Choroid plexus epithelial cell (primary cell): ENCODE measurements around the gene OBSCN.

Experiments
- DNase-seq: peaks from one replicate; pipeline ENCODE4 v3.0.0-alpha.2; 2010; ENCODE audit warnings: low read depth
- H3K4me3 ChIP-seq: 2 replicates; pipeline ENCODE4 v1.5.1; 2011; ENCODE audit warnings: low read depth, mild to moderate bottlenecking, control low read depth, low read length, moderate library complexity
- TF ChIP-seq, protein P1 (sequence below): conservative IDR thresholded peaks from 2 replicates; pipeline ENCODE4 v1.5.1; 2011; ENCODE audit warnings: low read depth, mild to moderate bottlenecking, control low read depth, inconsistent platforms, low read length, moderate library complexity

Gene OBSCN

DNA sequence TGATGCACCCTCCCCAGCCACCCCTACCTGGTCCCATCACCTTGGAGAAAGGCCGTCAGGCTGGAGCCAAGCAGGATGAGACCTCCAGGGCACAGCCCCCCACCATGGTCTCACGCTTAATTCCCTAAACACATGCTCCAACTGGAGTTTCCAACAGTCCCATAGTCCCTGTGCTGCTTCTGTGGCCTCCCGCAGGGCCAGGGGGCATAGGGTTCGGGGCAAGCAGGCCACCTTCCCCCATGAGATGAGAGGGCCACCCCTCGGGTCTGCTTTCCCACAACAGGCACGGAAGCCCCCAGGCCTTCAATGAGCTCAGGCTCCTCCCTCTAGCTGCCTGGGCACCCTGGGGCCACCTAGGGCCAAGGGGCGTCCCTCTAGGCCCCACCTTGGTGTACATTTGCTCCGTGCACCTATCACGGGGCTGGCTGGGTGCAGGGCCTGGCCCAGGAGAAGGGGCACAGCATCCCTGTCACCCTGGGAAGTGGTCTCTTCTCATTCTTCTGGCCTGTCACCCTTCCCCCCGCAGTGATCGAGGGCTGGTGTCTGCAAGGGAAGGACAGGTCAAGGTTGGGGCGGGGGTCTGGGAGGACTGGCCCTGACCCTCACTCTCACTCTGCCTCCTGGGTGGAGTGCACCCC is 156.3 kb downstream of the OBSCN start:
- DNase-seq, result no peak
- TF ChIP-seq, protein P1, sequence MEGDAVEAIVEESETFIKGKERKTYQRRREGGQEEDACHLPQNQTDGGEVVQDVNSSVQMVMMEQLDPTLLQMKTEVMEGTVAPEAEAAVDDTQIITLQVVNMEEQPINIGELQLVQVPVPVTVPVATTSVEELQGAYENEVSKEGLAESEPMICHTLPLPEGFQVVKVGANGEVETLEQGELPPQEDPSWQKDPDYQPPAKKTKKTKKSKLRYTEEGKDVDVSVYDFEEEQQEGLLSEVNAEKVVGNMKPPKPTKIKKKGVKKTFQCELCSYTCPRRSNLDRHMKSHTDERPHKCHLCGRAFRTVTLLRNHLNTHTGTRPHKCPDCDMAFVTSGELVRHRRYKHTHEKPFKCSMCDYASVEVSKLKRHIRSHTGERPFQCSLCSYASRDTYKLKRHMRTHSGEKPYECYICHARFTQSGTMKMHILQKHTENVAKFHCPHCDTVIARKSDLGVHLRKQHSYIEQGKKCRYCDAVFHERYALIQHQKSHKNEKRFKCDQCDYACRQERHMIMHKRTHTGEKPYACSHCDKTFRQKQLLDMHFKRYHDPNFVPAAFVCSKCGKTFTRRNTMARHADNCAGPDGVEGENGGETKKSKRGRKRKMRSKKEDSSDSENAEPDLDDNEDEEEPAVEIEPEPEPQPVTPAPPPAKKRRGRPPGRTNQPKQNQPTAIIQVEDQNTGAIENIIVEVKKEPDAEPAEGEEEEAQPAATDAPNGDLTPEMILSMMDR, result no peak
- H3K4me3 ChIP-seq, result no peak overlapping the region

DNA sequence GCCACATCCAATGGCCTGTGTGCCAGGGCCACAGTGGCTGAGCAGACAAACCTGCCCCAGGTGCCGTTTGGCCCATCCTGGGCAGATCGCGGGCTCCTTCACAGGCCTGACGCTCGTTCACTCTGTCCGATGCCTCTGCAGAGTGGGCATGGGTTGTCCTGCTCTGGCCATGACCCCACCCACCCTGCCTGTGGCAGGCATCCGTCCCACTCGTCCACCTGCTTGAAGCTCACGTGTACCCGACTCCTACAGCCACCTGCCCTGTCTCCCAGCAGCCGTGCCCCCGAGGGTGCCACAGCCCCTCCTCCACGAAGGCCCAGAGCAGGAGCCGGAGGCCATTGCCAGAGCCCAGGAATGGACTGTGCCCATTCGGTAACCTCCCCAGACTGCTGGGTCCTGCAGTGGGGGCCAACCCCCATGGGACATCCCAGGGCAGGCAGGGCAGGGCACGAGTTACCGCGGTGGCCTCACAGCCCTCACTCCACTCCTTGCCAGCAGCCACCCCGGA is 156.9 kb downstream of the OBSCN start:
- H3K4me3 ChIP-seq, result no peak overlapping the region
- no peak for DNase-seq
- TF ChIP-seq, protein P1, result no peak

DNA sequence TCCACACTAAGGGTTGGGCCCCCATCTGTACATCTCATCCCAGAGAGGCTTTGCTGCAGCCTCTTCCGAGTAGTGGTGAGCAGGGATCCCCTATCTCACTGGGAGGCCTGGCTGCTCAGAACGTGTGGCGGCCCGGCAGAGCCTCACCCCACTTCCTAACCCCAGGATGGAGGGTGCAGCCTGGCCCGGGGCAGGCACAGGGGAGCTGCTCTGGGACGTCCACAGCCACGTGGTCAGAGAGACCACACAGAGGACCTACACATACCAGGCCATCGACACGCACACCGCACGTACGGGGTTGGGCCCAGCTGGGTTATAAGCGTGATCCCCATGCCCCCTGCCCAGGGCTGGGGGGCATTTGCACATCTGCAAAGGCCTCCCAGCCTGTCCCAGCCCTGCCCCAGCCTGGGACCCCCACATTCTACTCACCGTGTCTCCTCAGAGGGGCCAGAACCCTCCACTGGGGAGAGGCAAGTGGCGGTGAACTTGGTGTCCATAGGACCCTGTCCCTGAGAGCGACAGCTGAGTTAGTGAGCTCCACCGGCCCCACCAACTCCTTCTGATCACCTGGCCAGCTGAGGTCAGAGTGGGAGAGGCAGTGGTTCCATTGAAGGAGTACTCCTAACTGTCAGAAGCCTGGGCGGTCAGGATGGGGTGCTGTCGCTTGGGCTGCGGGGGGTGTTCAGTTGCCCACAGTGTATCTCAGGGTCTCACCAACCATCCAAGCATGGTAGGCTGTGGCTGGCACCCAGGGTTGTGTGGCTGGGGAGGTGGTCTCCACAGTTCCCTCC is 157.6 kb downstream of the OBSCN start:
- H3K4me3 ChIP-seq, result no peak overlapping the region
- no peak for DNase-seq
- TF ChIP-seq, protein P1, result no peak

DNA sequence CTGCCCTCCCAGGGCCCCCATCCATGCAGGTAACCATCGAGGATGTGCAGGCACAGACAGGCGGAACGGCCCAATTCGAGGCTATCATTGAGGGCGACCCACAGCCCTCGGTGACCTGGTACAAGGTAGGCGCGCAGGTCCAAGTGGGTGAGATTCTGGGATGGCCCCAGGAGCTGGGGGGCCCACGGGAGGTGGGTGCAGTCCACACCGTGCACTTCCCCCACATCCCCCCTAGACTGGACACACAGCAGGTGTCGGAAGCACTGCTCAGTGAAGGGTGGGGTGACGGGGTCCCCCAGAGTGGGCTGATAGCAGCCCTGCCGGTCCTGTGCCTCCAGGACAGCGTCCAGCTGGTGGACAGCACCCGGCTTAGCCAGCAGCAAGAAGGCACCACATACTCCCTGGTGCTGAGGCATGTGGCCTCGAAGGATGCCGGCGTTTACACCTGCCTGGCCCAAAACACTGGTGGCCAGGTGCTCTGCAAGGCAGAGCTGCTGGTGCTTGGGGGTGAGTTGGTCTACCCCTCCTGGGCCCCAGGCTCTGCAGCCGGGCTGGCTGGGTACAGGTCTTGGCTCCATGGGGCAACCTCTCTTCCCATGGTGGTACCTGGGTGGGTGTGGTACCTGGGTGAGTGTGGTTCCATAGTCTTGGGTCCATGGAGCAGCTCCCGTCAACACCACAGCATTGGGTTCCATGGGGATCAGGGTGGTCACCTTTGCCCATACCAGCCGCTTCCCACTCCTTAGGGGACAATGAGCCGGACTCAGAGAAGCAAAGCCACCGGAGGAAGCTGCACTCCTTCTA is 158.4 kb downstream of the OBSCN start:
- no peak overlapping the region for H3K4me3 ChIP-seq
- TF ChIP-seq, protein P1, result no peak
- DNase-seq, result no peak

DNA sequence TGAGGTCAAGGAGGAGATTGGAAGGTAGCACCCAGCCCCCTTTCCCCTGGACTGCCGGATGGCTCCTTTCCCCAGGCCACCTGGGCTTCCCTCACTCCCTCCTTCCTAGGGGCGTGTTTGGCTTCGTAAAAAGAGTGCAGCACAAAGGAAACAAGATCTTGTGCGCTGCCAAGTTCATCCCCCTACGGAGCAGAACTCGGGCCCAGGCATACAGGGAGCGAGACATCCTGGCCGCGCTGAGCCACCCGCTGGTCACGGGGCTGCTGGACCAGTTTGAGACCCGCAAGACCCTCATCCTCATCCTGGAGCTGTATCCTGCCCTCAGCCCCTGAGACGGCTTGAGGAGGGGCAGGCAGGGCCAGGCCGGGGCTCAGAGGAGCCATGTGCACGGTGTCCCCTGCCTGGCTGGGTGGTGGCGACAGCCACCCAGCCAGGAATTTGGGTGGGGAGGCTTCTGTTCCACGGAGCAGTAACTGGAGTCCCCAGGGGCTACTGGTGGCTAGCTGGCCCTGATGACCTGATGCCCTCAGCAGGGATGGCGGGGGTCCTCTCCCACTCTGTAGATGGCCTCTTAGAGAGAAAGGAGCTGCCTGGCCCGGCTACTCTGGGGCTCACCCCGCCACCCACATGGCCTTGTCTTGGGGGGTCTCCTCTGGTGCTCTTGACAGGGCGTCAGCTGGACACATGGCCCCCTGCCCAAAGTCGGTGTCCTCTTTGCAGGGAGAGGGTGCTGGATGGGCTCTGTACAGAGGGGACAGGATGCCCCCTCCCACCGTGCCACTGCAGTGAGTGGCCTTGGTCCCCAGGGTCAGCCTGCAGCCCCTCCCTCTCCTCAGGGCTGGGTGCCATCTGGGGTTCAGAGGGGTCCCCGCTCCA is 159.3 kb downstream of the OBSCN start:
- H3K4me3 ChIP-seq, result no peak overlapping the region
- TF ChIP-seq, protein P1, result no peak
- DNase-seq, result no peak
